Measurements from ENCODE around the gene SLC7A11.

The SLC7A11 gene

DNA sequence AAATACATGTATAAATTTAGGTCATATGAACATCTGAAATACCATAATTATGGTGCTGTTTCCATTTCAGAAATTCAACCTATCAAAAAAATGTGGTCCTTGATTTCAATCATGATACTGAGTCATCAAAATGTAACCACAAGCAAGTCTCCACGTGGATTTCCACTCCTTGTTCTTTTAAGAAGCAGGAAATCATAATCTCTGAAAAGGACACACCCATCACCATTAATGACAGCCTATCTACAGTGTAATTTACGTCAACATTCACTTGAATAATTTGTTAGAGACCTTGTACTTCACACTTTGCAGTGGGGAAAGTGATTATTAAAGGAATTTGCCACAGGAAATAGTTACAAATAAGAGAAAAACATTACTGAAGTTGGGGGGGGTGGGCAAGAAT lies 17.7 kb upstream of the SLC7A11 start:
- no peak overlapping the region for H3K4me3 ChIP-seq (replicated peaks in 1 of 2; ENCODE audit: low read depth in 2 of 2, low read length in 2 of 2)
- TF ChIP-seq, protein P1, sequence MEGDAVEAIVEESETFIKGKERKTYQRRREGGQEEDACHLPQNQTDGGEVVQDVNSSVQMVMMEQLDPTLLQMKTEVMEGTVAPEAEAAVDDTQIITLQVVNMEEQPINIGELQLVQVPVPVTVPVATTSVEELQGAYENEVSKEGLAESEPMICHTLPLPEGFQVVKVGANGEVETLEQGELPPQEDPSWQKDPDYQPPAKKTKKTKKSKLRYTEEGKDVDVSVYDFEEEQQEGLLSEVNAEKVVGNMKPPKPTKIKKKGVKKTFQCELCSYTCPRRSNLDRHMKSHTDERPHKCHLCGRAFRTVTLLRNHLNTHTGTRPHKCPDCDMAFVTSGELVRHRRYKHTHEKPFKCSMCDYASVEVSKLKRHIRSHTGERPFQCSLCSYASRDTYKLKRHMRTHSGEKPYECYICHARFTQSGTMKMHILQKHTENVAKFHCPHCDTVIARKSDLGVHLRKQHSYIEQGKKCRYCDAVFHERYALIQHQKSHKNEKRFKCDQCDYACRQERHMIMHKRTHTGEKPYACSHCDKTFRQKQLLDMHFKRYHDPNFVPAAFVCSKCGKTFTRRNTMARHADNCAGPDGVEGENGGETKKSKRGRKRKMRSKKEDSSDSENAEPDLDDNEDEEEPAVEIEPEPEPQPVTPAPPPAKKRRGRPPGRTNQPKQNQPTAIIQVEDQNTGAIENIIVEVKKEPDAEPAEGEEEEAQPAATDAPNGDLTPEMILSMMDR (IDR thresholded peaks at IDR 0.05; ENCODE audit: low read depth, low read length) = no peak
- peak; percentile 64 to 70 for DNase-seq (ENCODE audit: low read depth in 2 of 2)

DNA sequence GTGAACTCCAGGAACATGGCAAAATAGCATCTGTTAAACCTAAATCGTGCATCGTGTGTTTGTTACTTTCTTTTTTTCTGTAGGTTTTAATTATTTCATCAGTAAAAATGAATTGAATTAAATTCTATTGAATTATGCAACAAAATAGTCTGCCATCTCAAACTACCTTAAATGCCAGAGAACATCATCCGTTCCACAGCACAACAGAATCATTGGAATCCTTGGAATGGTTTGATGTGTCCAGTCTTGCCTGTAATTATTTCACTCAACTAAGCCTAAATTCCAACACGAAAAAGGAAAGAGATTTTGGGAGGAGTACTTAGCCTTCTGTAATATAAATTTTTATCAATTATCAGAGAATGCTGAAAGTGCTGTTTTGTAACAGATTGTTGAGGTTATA lies 17.1 kb upstream of the SLC7A11 start:
- DNase-seq (ENCODE audit: low read depth in 2 of 2) = no peak
- no peak overlapping the region for H3K4me3 ChIP-seq (replicated peaks in 1 of 2; ENCODE audit: low read depth in 2 of 2, low read length in 2 of 2)
- TF ChIP-seq, protein P1 (IDR thresholded peaks at IDR 0.05; ENCODE audit: low read depth, low read length) = no peak

DNA sequence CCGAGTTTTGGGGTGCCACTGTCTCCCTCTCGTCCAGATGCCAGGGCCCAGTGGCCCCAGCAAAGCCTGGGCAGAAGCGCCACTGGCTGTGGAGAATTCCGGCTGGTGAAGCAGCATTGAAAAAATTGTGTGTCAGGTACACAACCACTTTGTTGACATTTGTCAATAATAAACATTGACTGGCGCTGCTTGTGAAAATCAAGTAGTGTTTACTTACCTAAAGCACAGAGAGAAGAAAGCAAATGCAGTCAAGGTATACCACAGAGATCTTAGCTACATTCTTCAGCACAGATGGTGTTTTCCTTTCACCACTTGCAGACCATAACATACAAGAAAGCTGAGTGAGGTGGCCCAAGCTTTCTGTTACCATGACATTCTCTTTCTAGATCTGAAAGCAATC lies 14.5 kb upstream of the SLC7A11 start:
- no peak for DNase-seq (ENCODE audit: low read depth in 2 of 2)
- no peak overlapping the region for H3K4me3 ChIP-seq (replicated peaks in 1 of 2; ENCODE audit: low read depth in 2 of 2, low read length in 2 of 2)
- TF ChIP-seq, protein P1 (IDR thresholded peaks at IDR 0.05; ENCODE audit: low read depth, low read length) = no peak

DNA sequence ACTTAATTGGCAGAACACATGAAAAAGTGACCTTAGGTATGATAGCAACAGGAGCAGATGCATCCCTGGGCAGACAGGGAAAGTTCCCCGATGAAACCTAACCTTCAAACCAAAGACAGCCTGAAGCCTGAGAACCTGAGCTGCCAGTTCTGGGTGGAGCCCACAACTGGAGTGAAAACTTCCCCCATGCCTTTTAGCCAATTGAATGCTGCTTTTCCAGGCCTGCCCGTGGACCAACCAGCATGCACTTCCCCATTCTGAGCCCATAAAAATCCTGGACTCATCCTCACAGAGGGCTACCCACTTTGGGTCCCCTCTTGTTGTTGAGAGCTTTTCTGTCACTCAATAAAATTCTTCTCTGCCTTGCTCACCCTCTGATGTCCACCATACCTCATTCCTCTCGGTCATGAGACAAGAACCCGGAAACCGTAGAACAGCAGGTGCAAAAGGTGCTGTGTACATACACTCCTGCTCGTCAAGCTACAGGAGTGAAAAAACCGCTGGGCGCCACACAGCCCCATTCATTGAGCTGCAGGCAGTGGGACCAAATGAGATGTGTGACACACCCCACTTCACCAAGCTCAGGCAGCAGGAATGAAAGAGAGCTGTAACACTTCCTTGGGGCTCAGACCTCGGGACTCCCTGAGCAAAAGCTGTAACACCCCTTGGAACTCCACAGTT lies 13.9 kb upstream of the SLC7A11 start:
- H3K4me3 ChIP-seq (replicated peaks in 1 of 2; ENCODE audit: low read depth in 2 of 2, low read length in 2 of 2) = no peak overlapping the region
- TF ChIP-seq, protein P1 (IDR thresholded peaks at IDR 0.05; ENCODE audit: low read depth, low read length) = no peak
- DNase-seq (ENCODE audit: low read depth in 2 of 2) = no peak

DNA sequence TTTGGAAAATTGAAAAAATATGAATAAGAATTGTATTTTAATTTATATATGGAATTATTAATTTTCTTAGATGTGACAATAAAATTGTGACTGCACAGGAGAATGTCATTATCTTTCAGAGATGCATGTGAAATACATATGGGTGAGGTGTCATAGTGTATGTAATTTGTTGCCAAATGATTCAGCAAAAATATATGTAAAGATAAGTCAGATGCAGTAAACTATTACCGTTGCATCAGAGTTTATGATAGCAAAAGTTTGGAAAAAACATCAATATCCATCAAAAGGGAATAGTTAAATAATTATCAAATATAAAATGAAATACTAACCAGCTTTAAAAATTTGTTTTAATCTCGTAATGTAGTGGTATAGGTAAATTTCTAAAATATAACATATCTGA lies 10.4 kb upstream of the SLC7A11 start:
- TF ChIP-seq, protein P1 (IDR thresholded peaks at IDR 0.05; ENCODE audit: low read depth, low read length) = no peak
- H3K4me3 ChIP-seq (replicated peaks in 1 of 2; ENCODE audit: low read depth in 2 of 2, low read length in 2 of 2) = no peak overlapping the region
- DNase-seq (ENCODE audit: low read depth in 2 of 2) = no peak

DNA sequence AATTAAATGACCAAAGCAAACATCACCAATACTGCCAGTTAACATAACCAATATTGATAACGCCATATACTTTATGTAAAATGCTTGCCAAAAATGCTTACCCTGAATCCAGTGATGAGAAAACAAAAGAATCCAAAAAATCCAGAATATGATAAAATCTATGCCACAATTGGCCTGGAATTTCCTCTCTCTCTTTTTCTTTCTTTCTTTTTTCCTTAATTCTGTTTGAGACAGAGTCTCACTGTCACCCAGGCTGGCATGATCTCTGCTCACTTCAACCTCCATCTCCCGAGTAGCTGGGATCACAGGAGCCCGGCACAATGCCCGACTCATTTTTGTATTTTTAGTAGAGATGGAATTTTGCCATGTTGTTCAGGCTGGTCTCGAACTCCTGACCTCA lies 9.8 kb upstream of the SLC7A11 start:
- TF ChIP-seq, protein P1 (IDR thresholded peaks at IDR 0.05; ENCODE audit: low read depth, low read length) = no peak
- no peak overlapping the region for H3K4me3 ChIP-seq (replicated peaks in 1 of 2; ENCODE audit: low read depth in 2 of 2, low read length in 2 of 2)
- DNase-seq (ENCODE audit: low read depth in 2 of 2) = no peak

DNA sequence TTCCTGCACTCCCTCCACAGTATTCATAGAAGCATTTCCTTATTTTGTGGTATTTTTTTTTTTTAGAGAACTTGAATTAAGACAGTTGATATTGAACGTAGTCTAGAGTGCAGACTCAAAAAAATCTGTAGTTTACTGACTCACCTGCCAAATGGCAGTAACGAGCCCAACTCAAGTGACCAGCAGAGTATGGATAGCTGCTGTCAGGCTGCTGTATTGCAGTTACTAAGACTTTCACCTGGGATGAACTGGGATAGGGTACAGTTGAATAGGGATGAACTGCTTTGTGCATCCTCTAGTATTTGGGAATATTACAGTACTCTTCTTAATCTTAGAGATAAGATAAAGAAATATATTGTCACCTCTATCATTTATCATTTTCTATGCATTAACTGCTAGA lies 7.0 kb upstream of the SLC7A11 start:
- no peak for DNase-seq (ENCODE audit: low read depth in 2 of 2)
- TF ChIP-seq, protein P1 (IDR thresholded peaks at IDR 0.05; ENCODE audit: low read depth, low read length) = no peak
- H3K4me3 ChIP-seq (replicated peaks in 1 of 2; ENCODE audit: low read depth in 2 of 2, low read length in 2 of 2) = no peak overlapping the region
